GM12891 (cell line): ENCODE results near the gene ZNF619.

Source experiments
- PAX5 ChIP-seq: IDR thresholded peaks from 2 replicates; pipeline ENCODE4 v1.6.1; 2011; ENCODE audit warnings: low read length, moderate library complexity, mild to moderate bottlenecking; ENCODE audit not compliant: insufficient read depth, severe bottlenecking
- POLR2A ChIP-seq: IDR thresholded peaks from 2 replicates; pipeline ENCODE4 v1.6.1; 2011; ENCODE audit warnings: low read depth, low read length, control low read depth
- POLR2AphosphoS5 ChIP-seq: IDR thresholded peaks from 2 replicates; pipeline ENCODE4 v1.6.1; 2011; ENCODE audit warnings: low read depth, low read length, control low read depth
- SPI1 ChIP-seq: IDR thresholded peaks from 2 replicates; pipeline ENCODE4 v1.6.1; 2011; ENCODE audit warnings: low read depth, low read length, control low read depth
- TAF1 ChIP-seq: IDR thresholded peaks from 2 replicates; pipeline ENCODE4 v1.6.1; 2011; ENCODE audit warnings: low read depth, low read length, control low read depth

DNA sequence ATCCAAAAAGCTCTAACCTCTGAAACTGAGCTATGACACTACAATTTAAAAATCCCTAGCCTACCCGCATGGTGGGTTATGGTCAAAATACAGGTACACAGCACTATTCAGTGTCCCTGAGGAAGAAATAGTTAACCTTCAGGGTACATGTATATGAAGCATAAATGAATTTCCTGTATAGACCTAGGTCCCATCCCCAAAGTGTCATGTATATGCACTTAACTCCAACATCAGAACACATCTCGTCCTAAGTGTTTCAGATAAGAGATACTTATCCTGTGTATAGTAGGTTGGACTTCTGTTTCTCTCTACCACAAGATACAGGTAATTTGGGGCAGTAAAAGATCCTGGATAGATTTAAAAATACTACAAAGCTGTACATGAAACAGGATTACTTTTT is 13.3 kb upstream of the ZNF619 start:
- no peak for TF ChIP-seq POLR2AphosphoS5
- no peak for TF ChIP-seq SPI1
- TF ChIP-seq POLR2A: no peak; the same call in none of the 2 replicates
- no peak for TF ChIP-seq TAF1
- TF ChIP-seq PAX5: no peak
